HPDE6-E6E7 (cell line): Measurements from ENCODE around the gene PGP.
A peak's percentile ranks its signal among the peaks of the same experiment; 100 is the strongest.

ENCODE experiments used
- DNase-seq: peaks from one replicate; pipeline ENCODE4 v3.0.0; 2011; ENCODE audit warnings: missing footprints; ENCODE audit errors: extremely low spot score

The PGP gene

GRCh38 chr16:2200313-2200712, 14.3 kb downstream of the PGP start:
- no peak for DNase-seq

- DNase-seq: no peak
These were observed 15.0 kb downstream of the PGP start for GRCh38 chr16:2199621-2200139.

GRCh38 chr16:2199095-2199494, 15.5 kb downstream of the PGP start:
- DNase-seq: no peak

- no peak for DNase-seq
These were observed 16.4 kb downstream of the PGP start for GRCh38 chr16:2198283-2198682.

GRCh38 chr16:2197765-2198164, 16.9 kb downstream of the PGP start:
- no peak for DNase-seq

GRCh38 chr16:2196981-2197511, 17.6 kb downstream of the PGP start:
- no peak for DNase-seq

GRCh38 chr16:2196162-2196980, 18.3 kb downstream of the PGP start, which contains the start of gene CASKIN1:
TSS of gene CASKIN1 (minus strand) at chr16:2196605. CDS start at chr16:2196432, 173 bp downstream.
- no peak for DNase-seq

GRCh38 chr16:2195322-2196161, 19.1 kb downstream of the PGP start:
- no peak for DNase-seq

GRCh38 chr16:2194852-2195321, 19.8 kb downstream of the PGP start:
- DNase-seq: peak; percentile 59

GRCh38 chr16:2194166-2194834, 20.3 kb downstream of the PGP start:
- no peak for DNase-seq

GRCh38 chr16:2191446-2191706, 23.3 kb downstream of the PGP start:
- DNase-seq: no peak

- DNase-seq: no peak
These were observed 23.8 kb downstream of the PGP start for GRCh38 chr16:2190659-2191445.

GRCh38 chr16:2190002-2190658, 24.5 kb downstream of the PGP start:
- no peak for DNase-seq

GRCh38 chr16:2189252-2189893, 25.3 kb downstream of the PGP start:
- DNase-seq: no peak

GRCh38 chr16:2188395-2188794, 26.2 kb downstream of the PGP start:
- DNase-seq: no peak

GRCh38 chr16:2187212-2187611, 27.4 kb downstream of the PGP start:
- DNase-seq: no peak

GRCh38 chr16:2186505-2186904, 28.1 kb downstream of the PGP start:
- DNase-seq: no peak

- DNase-seq: no peak
These were observed 28.6 kb downstream of the PGP start for GRCh38 chr16:2186064-2186463.

GRCh38 chr16:2184962-2185361, 29.7 kb downstream of the PGP start:
- DNase-seq: no peak

- DNase-seq: no peak
These were observed 30.3 kb downstream of the PGP start for GRCh38 chr16:2184346-2184745.
